ENCODE results near the gene SLC25A4. TPM values are rescaled to one million over a fixed set of nuclear protein-coding genes. Genes with fewer than 3 reads are reported as not detected.

Gene SLC25A4
- total and polyA plus RNA-seq, 2 of the 13 experiments (the other 11 are each of a cell fraction or from before 2014, with no cell fraction given), result 30.3 to 42.1 TPM

- TF ChIP-seq EP300 (IDR thresholded peaks at IDR 0.05; ENCODE audit: low read depth in 2 of 2, low read length in 2 of 2), result no peak
- no peak for TF ChIP-seq EP300 (CRISPR knock-in tag; IDR thresholded peaks at IDR 0.05; ENCODE audit: borderline replicate concordance)
- no peak for TF ChIP-seq KDM3A (CRISPR knock-in tag; IDR thresholded peaks at IDR 0.05; ENCODE audit: low read depth)
- no peak for TF ChIP-seq ZIK1 (CRISPR knock-in tag; IDR thresholded peaks at IDR 0.05; ENCODE audit: borderline replicate concordance, low read depth)
- TF ChIP-seq NR0B2 (CRISPR knock-in tag; IDR thresholded peaks at IDR 0.05), result no peak
- TF ChIP-seq SRY (CRISPR knock-in tag; IDR thresholded peaks at IDR 0.05), result no peak
- no peak for TF ChIP-seq HIC2 (CRISPR knock-in tag; IDR thresholded peaks at IDR 0.05; ENCODE audit: low read depth)
- TF ChIP-seq ZNF33B (CRISPR knock-in tag; IDR thresholded peaks at IDR 0.05), result peak; percentile 65; the same call in 1 of the 2 replicates
- TF ChIP-seq WIZ (CRISPR knock-in tag; IDR thresholded peaks at IDR 0.05), result no peak
- TF ChIP-seq ZNF776 (CRISPR knock-in tag; IDR thresholded peaks at IDR 0.05), result no peak
- no peak for TF ChIP-seq SMYD3 (CRISPR knock-in tag; IDR thresholded peaks at IDR 0.05)
- TF ChIP-seq ZFP90 (CRISPR knock-in tag; IDR thresholded peaks at IDR 0.05; ENCODE audit: borderline replicate concordance), result no peak
- TF ChIP-seq MYC (CRISPR knock-in tag; IDR thresholded peaks at IDR 0.05; ENCODE audit: borderline replicate concordance), result peak; percentile 19; the same call in 1 of the 2 replicates
- TF ChIP-seq ZNF138 (CRISPR knock-in tag; IDR thresholded peaks at IDR 0.05; ENCODE audit: low read depth), result no peak
- no peak for TF ChIP-seq JDP2 (CRISPR knock-in tag; IDR thresholded peaks at IDR 0.05; ENCODE audit: borderline replicate concordance)
- peak; percentile 26; the same call in 1 of the 2 replicates for TF ChIP-seq GABPB1 (CRISPR knock-in tag; IDR thresholded peaks at IDR 0.05)
Observed at GRCh38 chr4:185127021-185127925, 15.8 kb upstream of the SLC25A4 start (continued).
